ENCODE results near the gene BOLA1.

GRCh38 chr1:149925345-149925744 lies 26.0 kb downstream of the BOLA1 start:
- TF ChIP-seq CTCF (IDR thresholded peaks at IDR 0.05; ENCODE audit: low read length) = no peak
- no peak for TF ChIP-seq EZH2phosphoT487 (IDR thresholded peaks at IDR 0.05; ENCODE audit: low read length)
- no peak for TF ChIP-seq EZH2 (optimal IDR thresholded peaks at IDR 0.05; ENCODE audit: low read depth, low read length)
